ENCODE measurements around the gene YEATS2. TPM values are rescaled to one million over a fixed set of nuclear protein-coding genes. Genes with fewer than 3 reads are reported as not detected.

The YEATS2 gene
- total and polyA plus RNA-seq, 2 experiments from 2014 or later, result 15.2 to 72.8 TPM

- TF ChIP-seq ZNF331 (CRISPR knock-in tag; IDR thresholded peaks at IDR 0.05; ENCODE audit: low read depth) (no peak), EZH2phosphoT487 (IDR thresholded peaks at IDR 0.05; ENCODE audit: unreplicated experiment) (no peak), STAT1 (IDR thresholded peaks at IDR 0.05; ENCODE audit: unreplicated experiment) (no peak), POLR2AphosphoS5 (IDR thresholded peaks at IDR 0.05; ENCODE audit: low read depth) (no peak), JUNB (IDR thresholded peaks at IDR 0.05; ENCODE audit: unreplicated experiment) (no peak), CREB1 (CRISPR knock-in tag; IDR thresholded peaks at IDR 0.05; ENCODE audit: low read depth) (no peak), EZH2 (IDR thresholded peaks at IDR 0.05; ENCODE audit: low read depth, unreplicated experiment) (no peak), NANOG (IDR thresholded peaks at IDR 0.05; ENCODE audit: borderline replicate concordance) (no peak), ZNF114 (CRISPR knock-in tag; IDR thresholded peaks at IDR 0.05) (no peak), CTCF (conservative IDR thresholded peaks at IDR 0.05; ENCODE audit: low read depth in 2 of 2) (no peak)
- TF ChIP-seq, protein P1, sequence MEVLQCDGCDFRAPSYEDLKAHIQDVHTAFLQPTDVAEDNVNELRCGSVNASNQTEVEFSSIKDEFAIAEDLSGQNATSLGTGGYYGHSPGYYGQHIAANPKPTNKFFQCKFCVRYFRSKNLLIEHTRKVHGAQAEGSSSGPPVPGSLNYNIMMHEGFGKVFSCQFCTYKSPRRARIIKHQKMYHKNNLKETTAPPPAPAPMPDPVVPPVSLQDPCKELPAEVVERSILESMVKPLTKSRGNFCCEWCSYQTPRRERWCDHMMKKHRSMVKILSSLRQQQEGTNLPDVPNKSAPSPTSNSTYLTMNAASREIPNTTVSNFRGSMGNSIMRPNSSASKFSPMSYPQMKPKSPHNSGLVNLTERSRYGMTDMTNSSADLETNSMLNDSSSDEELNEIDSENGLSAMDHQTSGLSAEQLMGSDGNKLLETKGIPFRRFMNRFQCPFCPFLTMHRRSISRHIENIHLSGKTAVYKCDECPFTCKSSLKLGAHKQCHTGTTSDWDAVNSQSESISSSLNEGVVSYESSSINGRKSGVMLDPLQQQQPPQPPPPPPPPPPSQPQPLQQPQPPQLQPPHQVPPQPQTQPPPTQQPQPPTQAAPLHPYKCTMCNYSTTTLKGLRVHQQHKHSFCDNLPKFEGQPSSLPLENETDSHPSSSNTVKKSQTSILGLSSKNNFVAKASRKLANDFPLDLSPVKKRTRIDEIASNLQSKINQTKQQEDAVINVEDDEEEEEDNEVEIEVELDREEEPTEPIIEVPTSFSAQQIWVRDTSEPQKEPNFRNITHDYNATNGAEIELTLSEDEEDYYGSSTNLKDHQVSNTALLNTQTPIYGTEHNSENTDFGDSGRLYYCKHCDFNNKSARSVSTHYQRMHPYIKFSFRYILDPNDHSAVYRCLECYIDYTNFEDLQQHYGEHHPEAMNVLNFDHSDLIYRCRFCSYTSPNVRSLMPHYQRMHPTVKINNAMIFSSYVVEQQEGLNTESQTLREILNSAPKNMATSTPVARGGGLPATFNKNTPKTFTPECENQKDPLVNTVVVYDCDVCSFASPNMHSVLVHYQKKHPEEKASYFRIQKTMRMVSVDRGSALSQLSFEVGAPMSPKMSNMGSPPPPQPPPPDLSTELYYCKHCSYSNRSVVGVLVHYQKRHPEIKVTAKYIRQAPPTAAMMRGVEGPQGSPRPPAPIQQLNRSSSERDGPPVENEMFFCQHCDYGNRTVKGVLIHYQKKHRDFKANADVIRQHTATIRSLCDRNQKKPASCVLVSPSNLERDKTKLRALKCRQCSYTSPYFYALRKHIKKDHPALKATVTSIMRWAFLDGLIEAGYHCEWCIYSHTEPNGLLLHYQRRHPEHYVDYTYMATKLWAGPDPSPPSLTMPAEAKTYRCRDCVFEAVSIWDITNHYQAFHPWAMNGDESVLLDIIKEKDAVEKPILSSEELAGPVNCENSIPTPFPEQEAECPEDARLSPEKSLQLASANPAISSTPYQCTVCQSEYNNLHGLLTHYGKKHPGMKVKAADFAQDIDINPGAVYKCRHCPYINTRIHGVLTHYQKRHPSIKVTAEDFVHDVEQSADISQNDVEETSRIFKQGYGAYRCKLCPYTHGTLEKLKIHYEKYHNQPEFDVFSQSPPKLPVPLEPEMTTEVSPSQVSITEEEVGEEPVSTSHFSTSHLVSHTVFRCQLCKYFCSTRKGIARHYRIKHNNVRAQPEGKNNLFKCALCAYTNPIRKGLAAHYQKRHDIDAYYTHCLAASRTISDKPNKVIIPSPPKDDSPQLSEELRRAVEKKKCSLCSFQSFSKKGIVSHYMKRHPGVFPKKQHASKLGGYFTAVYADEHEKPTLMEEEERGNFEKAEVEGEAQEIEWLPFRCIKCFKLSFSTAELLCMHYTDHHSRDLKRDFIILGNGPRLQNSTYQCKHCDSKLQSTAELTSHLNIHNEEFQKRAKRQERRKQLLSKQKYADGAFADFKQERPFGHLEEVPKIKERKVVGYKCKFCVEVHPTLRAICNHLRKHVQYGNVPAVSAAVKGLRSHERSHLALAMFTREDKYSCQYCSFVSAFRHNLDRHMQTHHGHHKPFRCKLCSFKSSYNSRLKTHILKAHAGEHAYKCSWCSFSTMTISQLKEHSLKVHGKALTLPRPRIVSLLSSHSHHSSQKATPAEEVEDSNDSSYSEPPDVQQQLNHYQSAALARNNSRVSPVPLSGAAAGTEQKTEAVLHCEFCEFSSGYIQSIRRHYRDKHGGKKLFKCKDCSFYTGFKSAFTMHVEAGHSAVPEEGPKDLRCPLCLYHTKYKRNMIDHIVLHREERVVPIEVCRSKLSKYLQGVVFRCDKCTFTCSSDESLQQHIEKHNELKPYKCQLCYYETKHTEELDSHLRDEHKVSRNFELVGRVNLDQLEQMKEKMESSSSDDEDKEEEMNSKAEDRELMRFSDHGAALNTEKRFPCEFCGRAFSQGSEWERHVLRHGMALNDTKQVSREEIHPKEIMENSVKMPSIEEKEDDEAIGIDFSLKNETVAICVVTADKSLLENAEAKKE (CRISPR knock-in tag; IDR thresholded peaks at IDR 0.05), result no peak
- TF ChIP-seq, protein P2, sequence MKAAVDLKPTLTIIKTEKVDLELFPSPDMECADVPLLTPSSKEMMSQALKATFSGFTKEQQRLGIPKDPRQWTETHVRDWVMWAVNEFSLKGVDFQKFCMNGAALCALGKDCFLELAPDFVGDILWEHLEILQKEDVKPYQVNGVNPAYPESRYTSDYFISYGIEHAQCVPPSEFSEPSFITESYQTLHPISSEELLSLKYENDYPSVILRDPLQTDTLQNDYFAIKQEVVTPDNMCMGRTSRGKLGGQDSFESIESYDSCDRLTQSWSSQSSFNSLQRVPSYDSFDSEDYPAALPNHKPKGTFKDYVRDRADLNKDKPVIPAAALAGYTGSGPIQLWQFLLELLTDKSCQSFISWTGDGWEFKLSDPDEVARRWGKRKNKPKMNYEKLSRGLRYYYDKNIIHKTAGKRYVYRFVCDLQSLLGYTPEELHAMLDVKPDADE (IDR thresholded peaks at IDR 0.05), result no peak
- TF ChIP-seq, protein P3, sequence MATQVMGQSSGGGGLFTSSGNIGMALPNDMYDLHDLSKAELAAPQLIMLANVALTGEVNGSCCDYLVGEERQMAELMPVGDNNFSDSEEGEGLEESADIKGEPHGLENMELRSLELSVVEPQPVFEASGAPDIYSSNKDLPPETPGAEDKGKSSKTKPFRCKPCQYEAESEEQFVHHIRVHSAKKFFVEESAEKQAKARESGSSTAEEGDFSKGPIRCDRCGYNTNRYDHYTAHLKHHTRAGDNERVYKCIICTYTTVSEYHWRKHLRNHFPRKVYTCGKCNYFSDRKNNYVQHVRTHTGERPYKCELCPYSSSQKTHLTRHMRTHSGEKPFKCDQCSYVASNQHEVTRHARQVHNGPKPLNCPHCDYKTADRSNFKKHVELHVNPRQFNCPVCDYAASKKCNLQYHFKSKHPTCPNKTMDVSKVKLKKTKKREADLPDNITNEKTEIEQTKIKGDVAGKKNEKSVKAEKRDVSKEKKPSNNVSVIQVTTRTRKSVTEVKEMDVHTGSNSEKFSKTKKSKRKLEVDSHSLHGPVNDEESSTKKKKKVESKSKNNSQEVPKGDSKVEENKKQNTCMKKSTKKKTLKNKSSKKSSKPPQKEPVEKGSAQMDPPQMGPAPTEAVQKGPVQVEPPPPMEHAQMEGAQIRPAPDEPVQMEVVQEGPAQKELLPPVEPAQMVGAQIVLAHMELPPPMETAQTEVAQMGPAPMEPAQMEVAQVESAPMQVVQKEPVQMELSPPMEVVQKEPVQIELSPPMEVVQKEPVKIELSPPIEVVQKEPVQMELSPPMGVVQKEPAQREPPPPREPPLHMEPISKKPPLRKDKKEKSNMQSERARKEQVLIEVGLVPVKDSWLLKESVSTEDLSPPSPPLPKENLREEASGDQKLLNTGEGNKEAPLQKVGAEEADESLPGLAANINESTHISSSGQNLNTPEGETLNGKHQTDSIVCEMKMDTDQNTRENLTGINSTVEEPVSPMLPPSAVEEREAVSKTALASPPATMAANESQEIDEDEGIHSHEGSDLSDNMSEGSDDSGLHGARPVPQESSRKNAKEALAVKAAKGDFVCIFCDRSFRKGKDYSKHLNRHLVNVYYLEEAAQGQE (IDR thresholded peaks at IDR 0.05; ENCODE audit: unreplicated experiment), result no peak
- Histone ChIP-seq H3K4me2 (no peak overlapping the region), H3K36me3 (ENCODE audit: insufficient read depth) (peaks cover 57% of the 10 kb centered on the region), H3F3A (replicated peaks; ENCODE audit: low read depth) (no peaks in the 10 kb centered on the region), H3K9me2 (ENCODE audit: insufficient read depth) (no peaks in the 10 kb centered on the region), H3K4me3 (no peak overlapping the region), H3K27ac (ENCODE audit: low read depth) (no peak overlapping the region), H3K27me3 (ENCODE audit: insufficient read depth) (no peaks in the 10 kb centered on the region), H4K20me1 (replicated peaks; ENCODE audit: insufficient read depth) (peaks cover 3% of the 10 kb centered on the region), H2AFZ (no peak overlapping the region), H3K79me2 (replicated peaks; ENCODE audit: insufficient read depth) (no peaks in the 10 kb centered on the region), H3K4me1 (ENCODE audit: insufficient read depth) (no peaks in the 10 kb centered on the region)
- no peak for ATAC-seq
- no peaks in the 10 kb centered on the region; the same call in 2 of the 3 replicates for H3K9me3 Mint-ChIP-seq
- H3K27ac Mint-ChIP-seq, result no peak overlapping the region
- H3K36me3 Mint-ChIP-seq (ENCODE audit: low read depth), result peaks cover 82% of the 10 kb centered on the region
- no peak overlapping the region for H3K4me3 Mint-ChIP-seq
- no peaks in the 10 kb centered on the region for H3K4me1 Mint-ChIP-seq
- DNase-seq (ENCODE audit: low spot score), result no peak
- peaks cover 7% of the 10 kb centered on the region for H3K27me3 Mint-ChIP-seq (ENCODE audit: insufficient read depth, low read depth, poor library complexity)
Observed at GRCh38 chr3:183801601-183802000, 104.0 kb downstream of the YEATS2 start.

Measured in GM23338 (cell line).